Right lung (tissue), 10 donors: ENCODE measurements around the gene EPHB3. TPM values are rescaled to one million over a fixed set of nuclear protein-coding genes. Genes with fewer than 3 reads are reported as not detected.

Experiments
- DNase-seq, 2 donors: peaks; one replicate each; pipeline ENCODE4 v3.0.0-alpha.2; 2013
- long read RNA-seq, 8 donors: transcript quantifications; one replicate each; lab custom pipeline, GENCODE V29; 2026
- polyA plus RNA-seq, 5 donors: library from polyadenylated mRNA; unstranded; fragments of 120-200 nt; gene quantifications; one replicate each; pipeline versions ENCODE4 v1.2.1 to v1.2.3, GENCODE V29; 2013; ENCODE audit warnings: inconsistent platforms in 1 of 5, low replicate concordance in 1 of 5; ENCODE audit not compliant: insufficient read length in 5 of 5, insufficient read depth in 1 of 5

EPHB3 gene
- 10 to 100 TPM; 17.7 to 35.0 (median 25.2) TPM for polyA plus RNA-seq
- long read RNA-seq, donor 1, full-length matches to known transcripts = 4 of 9 reads
- long read RNA-seq, donor 1, partial matches to known transcripts = 5 of 9 reads
- long read RNA-seq, donor 1, other reads (novel, unspliced or antisense) = 0 of 9 reads
- long read RNA-seq, donor 2, full-length matches to known transcripts = 2 of 2 reads
- long read RNA-seq, donor 2, partial matches to known transcripts = 0 of 2 reads
- long read RNA-seq, donor 2, other reads (novel, unspliced or antisense) = 0 of 2 reads
- long read RNA-seq, donor 3 = 0 reads
- long read RNA-seq, donor 4 = 0 reads
- long read RNA-seq, donor 5, partial matches to known transcripts = 5 of 5 reads
- long read RNA-seq, donor 5, other reads (novel, unspliced or antisense) = 0 of 5 reads
- long read RNA-seq, donor 6, full-length matches to known transcripts = 3 of 3 reads
- long read RNA-seq, donor 6, partial matches to known transcripts = 0 of 3 reads
- long read RNA-seq, donor 6, other reads (novel, unspliced or antisense) = 0 of 3 reads
- long read RNA-seq, donor 7, full-length matches to known transcripts = 1 of 1 reads
- long read RNA-seq, donor 7, partial matches to known transcripts = 0 of 1 reads
- long read RNA-seq, donor 7, other reads (novel, unspliced or antisense) = 0 of 1 reads
- long read RNA-seq, donor 8, full-length matches to known transcripts = 3 of 3 reads
- long read RNA-seq, donor 8, partial matches to known transcripts = 0 of 3 reads
- long read RNA-seq, donor 8, other reads (novel, unspliced or antisense) = 0 of 3 reads

GRCh38 chr3:184561061-184561912 lies at the start of gene EPHB3:
Gene EPHB3 (plus strand): TSS chr3:184561785. CDS start chr3:184562236, 451 bp downstream.
- peak; percentile 100 for DNase-seq

GRCh38 chr3:184512621-184513020 lies 49.0 kb upstream of the EPHB3 start:
- no peak for DNase-seq

GRCh38 chr3:184513276-184514170 lies 48.1 kb upstream of the EPHB3 start:
- peak; percentile 75 to 81 for DNase-seq

GRCh38 chr3:184514171-184514490 lies 47.5 kb upstream of the EPHB3 start:
- DNase-seq = no peak

- DNase-seq = peak in 1 of 2 donors; percentile 10
These were observed 37.6 kb upstream of the EPHB3 start for GRCh38 chr3:184523825-184524615.

- DNase-seq = peak in 1 of 2 donors; percentile 24
These were observed 36.6 kb upstream of the EPHB3 start for GRCh38 chr3:184524981-184525336.

GRCh38 chr3:184525337-184526087 lies 36.1 kb upstream of the EPHB3 start:
- DNase-seq = no peak

GRCh38 chr3:184526088-184526433 lies 35.5 kb upstream of the EPHB3 start:
- DNase-seq = no peak

GRCh38 chr3:184531626-184532280 lies 29.8 kb upstream of the EPHB3 start:
- DNase-seq = no peak

- no peak for DNase-seq
These were observed 28.4 kb upstream of the EPHB3 start for GRCh38 chr3:184532940-184533732.

- DNase-seq = no peak
These were observed 23.5 kb upstream of the EPHB3 start for GRCh38 chr3:184537885-184538665.

- DNase-seq = no peak
These were observed 22.7 kb upstream of the EPHB3 start for GRCh38 chr3:184538666-184539431.

- DNase-seq = no peak
These were observed 21.7 kb upstream of the EPHB3 start for GRCh38 chr3:184539801-184540435.

- DNase-seq = no peak
These were observed 20.6 kb upstream of the EPHB3 start for GRCh38 chr3:184540777-184541681.
